MM.1S (cell line): ENCODE results near the gene MAGI3.

ENCODE experiments used
- DNase-seq: peaks from one replicate; pipeline ENCODE4 v3.0.0-alpha.2; 2015
- H2AFZ ChIP-seq: fragments of 300-600 bp; sonication (generic); 2 replicates; pipeline ENCODE4 v1.6.0; 2016; ENCODE audit warnings: antibody characterized with exemption, low read length
- H3F3A ChIP-seq: fragments of 300-600 bp; sonication (generic); 2 replicates; pipeline ENCODE4 v1.6.1; 2016; ENCODE audit warnings: mild to moderate bottlenecking, antibody characterized with exemption, low read length, moderate library complexity, mixed read lengths; ENCODE audit not compliant: insufficient read depth
- H3K27ac ChIP-seq: fragments of 300-600 bp; sonication (generic); 2 replicates; pipeline ENCODE4 v1.5.1; 2016; ENCODE audit warnings: mild to moderate bottlenecking, low read length
- H3K27me3 ChIP-seq: fragments of 300-600 bp; sonication (generic); replicated peaks from 2 replicates; pipeline ENCODE4 v1.6.0; 2016; ENCODE audit warnings: low read length; ENCODE audit not compliant: insufficient read depth
- H3K36me3 ChIP-seq: fragments of 300-600 bp; sonication (generic); replicated peaks from 2 replicates; pipeline ENCODE4 v1.6.1; 2016; ENCODE audit warnings: mild to moderate bottlenecking, low read length, mixed read lengths; ENCODE audit not compliant: insufficient read depth
- H3K4me1 ChIP-seq: fragments of 300-600 bp; sonication (generic); 2 replicates; pipeline ENCODE4 v1.6.1; 2016; ENCODE audit warnings: low read length, mixed read lengths
- H3K4me2 ChIP-seq: fragments of 300-600 bp; sonication (generic); 2 replicates; pipeline ENCODE4 v1.6.0; 2016; ENCODE audit warnings: low read depth, low read length
- H3K4me3 ChIP-seq: fragments of 300-600 bp; sonication (generic); 2 replicates; pipeline ENCODE4 v1.5.1; 2016; ENCODE audit warnings: low read length, mixed read lengths
- H3K79me2 ChIP-seq: fragments of 300-600 bp; sonication (generic); 2 replicates; pipeline ENCODE4 v1.6.1; 2016; ENCODE audit warnings: mixed run types, low read length, mixed read lengths
- H3K9ac ChIP-seq: fragments of 300-600 bp; sonication (generic); 2 replicates; pipeline ENCODE4 v1.6.1; 2016; ENCODE audit warnings: low read length, mixed read lengths
- H3K9me2 ChIP-seq: fragments of 300-600 bp; sonication (generic); replicated peaks from 2 replicates; pipeline ENCODE4 v1.6.1; 2016; ENCODE audit warnings: mild to moderate bottlenecking, low read length, mixed read lengths; ENCODE audit not compliant: insufficient read depth
- H3K9me3 ChIP-seq: fragments of 300-600 bp; sonication (generic); replicated peaks from 2 replicates; pipeline ENCODE4 v1.6.1; 2016; ENCODE audit warnings: mild to moderate bottlenecking, low read length, mixed read lengths; ENCODE audit not compliant: insufficient read depth
- H4K20me1 ChIP-seq: fragments of 300-600 bp; sonication (generic); 2 replicates; pipeline ENCODE4 v1.6.1; 2016; ENCODE audit warnings: mild to moderate bottlenecking, low read length, moderate library complexity, mixed read lengths; ENCODE audit not compliant: insufficient read depth
- EZH2 ChIP-seq: fragments of 300-600 bp; sonication (generic); optimal IDR thresholded peaks from 2 replicates; pipeline ENCODE3; 2017; ENCODE audit warnings: low read depth, mild to moderate bottlenecking, antibody characterized with exemption, low read length, mixed read lengths
- EZH2phosphoT487 ChIP-seq: fragments of 300-600 bp; sonication (generic); IDR thresholded peaks from 2 replicates; pipeline ENCODE4 v1.6.1; 2018; ENCODE audit warnings: antibody characterized with exemption, low read length
- TF ChIP-seq, protein P1 (sequence below): fragments of 300-600 bp; sonication (generic); IDR thresholded peaks from 2 replicates; pipeline ENCODE4 v1.5.1; 2016; ENCODE audit warnings: antibody characterized with exemption, low read length, mixed read lengths

The MAGI3 gene

DNA sequence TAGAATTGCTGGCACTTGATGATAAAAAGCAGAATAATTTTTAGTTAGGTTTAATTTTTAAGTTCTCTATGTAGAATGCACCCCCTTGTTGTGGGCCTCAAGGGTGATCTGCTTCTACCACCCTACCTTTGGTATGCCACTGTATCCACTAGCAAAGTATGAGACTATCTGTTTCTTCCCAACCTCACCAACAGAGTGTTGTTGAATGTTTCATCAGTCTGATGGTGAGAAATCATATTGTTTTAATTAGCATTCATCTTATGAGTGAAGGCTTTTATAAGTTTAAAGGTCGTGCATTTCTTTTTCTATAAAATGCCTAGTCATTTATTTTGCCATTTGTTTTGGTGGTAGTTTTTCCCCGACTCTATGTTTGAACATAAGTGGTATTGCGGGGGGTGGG is 141.0 kb downstream of the MAGI3 start:
- Histone ChIP-seq H3K36me3 (no peaks in the 10 kb centered on the region), H4K20me1 (no peaks in the 10 kb centered on the region), H3K9me3 (no peaks in the 10 kb centered on the region), H3F3A (no peaks in the 10 kb centered on the region), H3K27me3 (no peaks in the 10 kb centered on the region), H3K79me2 (no peaks in the 10 kb centered on the region), H3K4me2 (no peak overlapping the region), H3K27ac (no peak overlapping the region), H3K4me1 (no peaks in the 10 kb centered on the region), H3K9me2 (no peaks in the 10 kb centered on the region), H3K4me3 (no peak overlapping the region), H3K9ac (no peak overlapping the region), H2AFZ (no peak overlapping the region)
- DNase-seq = no peak
- TF ChIP-seq, protein P1, sequence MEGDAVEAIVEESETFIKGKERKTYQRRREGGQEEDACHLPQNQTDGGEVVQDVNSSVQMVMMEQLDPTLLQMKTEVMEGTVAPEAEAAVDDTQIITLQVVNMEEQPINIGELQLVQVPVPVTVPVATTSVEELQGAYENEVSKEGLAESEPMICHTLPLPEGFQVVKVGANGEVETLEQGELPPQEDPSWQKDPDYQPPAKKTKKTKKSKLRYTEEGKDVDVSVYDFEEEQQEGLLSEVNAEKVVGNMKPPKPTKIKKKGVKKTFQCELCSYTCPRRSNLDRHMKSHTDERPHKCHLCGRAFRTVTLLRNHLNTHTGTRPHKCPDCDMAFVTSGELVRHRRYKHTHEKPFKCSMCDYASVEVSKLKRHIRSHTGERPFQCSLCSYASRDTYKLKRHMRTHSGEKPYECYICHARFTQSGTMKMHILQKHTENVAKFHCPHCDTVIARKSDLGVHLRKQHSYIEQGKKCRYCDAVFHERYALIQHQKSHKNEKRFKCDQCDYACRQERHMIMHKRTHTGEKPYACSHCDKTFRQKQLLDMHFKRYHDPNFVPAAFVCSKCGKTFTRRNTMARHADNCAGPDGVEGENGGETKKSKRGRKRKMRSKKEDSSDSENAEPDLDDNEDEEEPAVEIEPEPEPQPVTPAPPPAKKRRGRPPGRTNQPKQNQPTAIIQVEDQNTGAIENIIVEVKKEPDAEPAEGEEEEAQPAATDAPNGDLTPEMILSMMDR = no peak
- TF ChIP-seq EZH2phosphoT487 (no peak), EZH2 (no peak)

DNA sequence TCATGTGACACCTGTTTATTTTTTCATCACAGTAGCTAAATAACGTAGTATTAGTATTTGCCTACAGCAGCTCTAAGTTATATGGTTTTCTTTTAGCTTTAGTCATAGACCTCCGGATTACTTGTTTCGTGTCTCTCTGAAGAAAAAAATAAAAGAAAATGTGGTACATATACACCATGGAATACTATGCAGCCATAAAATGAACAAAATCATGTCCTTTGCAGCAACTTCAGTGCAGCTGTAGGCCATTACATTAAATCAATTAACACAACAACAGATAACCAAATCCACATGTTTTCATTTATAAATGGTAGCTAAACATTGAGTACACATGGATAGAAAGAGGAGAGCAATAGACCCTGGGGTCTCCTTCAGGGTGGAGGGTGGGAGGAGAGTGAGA is 142.7 kb downstream of the MAGI3 start:
- Histone ChIP-seq H3K27me3 (no peaks in the 10 kb centered on the region), H3K9ac (no peak overlapping the region), H3K9me2 (no peaks in the 10 kb centered on the region), H3K79me2 (no peaks in the 10 kb centered on the region), H3K27ac (no peak overlapping the region), H3K36me3 (no peaks in the 10 kb centered on the region), H3K9me3 (no peaks in the 10 kb centered on the region), H3K4me3 (no peak overlapping the region), H3K4me2 (no peak overlapping the region), H3K4me1 (no peaks in the 10 kb centered on the region), H2AFZ (no peak overlapping the region), H3F3A (no peaks in the 10 kb centered on the region), H4K20me1 (no peaks in the 10 kb centered on the region)
- DNase-seq = no peak
- no peak for TF ChIP-seq EZH2
- TF ChIP-seq EZH2phosphoT487 = no peak
- TF ChIP-seq, protein P1 = no peak

DNA sequence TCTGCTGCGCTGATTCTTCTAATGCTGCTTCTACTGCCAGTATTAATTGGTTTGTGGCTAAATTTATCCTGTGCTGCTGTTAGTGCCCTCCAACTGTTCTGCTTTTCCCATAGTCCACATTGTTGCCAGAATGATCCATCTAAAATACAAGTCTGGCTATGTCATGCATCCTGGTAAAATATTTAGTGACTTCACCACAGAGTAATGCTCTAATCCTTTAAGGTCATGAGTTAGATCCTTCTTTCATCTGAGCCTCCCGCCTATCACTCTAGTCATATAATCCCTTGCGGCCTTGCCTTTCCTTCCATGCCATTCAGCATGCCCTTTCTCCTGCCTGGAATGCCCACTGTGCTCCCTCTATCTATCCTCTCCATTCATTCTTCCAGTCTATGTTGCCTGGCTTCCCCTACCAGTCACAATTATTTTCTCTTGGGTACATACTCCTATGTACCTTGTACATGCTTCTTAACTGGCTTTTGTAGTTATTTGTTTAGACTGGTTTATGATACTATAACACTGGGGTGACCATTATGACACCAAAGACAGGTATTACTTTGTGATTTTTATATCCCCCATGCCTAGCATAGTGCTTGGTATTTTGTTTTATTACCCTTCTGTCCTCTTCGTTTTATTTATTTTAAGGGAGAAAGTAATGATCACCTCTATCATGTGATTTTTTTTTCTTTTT is 144.0 kb downstream of the MAGI3 start:
- no peak for TF ChIP-seq EZH2phosphoT487
- TF ChIP-seq, protein P1 = no peak
- TF ChIP-seq EZH2 = no peak
- Histone ChIP-seq H3K27me3 (no peaks in the 10 kb centered on the region), H2AFZ (no peak overlapping the region), H3K27ac (no peak overlapping the region), H3K9me3 (no peaks in the 10 kb centered on the region), H3K4me2 (no peak overlapping the region), H3K9me2 (no peaks in the 10 kb centered on the region), H3F3A (no peaks in the 10 kb centered on the region), H3K9ac (no peak overlapping the region), H3K4me1 (no peaks in the 10 kb centered on the region), H3K79me2 (no peaks in the 10 kb centered on the region), H3K4me3 (no peak overlapping the region), H3K36me3 (no peaks in the 10 kb centered on the region), H4K20me1 (no peaks in the 10 kb centered on the region)
- DNase-seq = no peak
